Amygdala (tissue), 56 donors: ENCODE results near the gene ALS2.
"Not testable (repeated sequence)": the region's sequence is repeated elsewhere in the genome, so short reads cannot be mapped to it uniquely, and the experiment has no call there.

Source experiments
- DNase-seq, 56 donors: peaks; one replicate each; lab custom pipeline; 2025; lab: John Stamatoyannopoulos, UW

ALS2 gene

GRCh38 chr2:201780674-201781493, at the start of gene ALS2:
Gene ALS2, minus strand, starts transcription at chr2:201780933. Its CDS starts 12,048 bp downstream, at chr2:201768885.
- DNase-seq = peak; percentile 72 to 99 (median 90)

DNA sequence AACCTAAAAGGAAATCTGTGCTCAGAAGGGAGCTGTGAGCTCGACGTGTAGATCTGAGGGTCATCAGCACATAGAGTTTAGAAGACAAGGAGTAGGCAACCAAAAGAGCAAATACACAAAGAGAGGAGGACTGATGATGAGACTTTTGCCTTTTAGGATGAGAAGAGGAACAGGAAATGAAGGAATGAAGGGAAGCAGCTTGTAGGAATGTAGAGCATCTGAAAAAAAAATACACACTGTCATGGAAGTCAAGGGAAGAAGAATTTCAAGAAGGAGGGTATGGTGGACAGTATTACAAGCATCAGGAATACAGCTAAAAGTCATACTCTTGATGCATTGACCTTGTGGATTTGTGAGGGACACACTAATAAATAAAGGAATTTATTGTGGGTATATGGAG, 47.5 kb upstream of the ALS2 start:
- DNase-seq = no peak

DNA sequence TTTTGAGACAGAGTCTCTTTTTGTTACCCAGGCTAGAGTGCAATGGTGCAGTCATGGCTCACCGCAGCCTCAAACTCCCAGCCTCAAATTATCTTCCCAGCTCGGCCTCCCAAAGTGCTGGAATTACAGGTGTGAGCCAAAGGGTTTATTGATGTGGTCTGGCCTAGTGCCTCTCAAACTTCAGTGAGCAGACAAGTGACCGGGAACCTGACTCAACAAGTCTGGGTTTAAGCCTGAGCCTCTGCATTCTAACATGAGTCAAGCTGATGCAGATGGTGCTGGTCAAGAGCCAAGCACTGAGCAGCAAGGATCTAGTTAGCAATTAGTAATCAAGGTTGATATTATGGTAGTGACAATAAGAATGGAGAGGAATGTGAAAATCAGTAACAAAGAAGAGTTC, 46.9 kb upstream of the ALS2 start:
- DNase-seq = no peak

GRCh38 chr2:201824212-201824611, 43.5 kb upstream of the ALS2 start:
- DNase-seq = no peak

GRCh38 chr2:201821080-201821479, 40.3 kb upstream of the ALS2 start:
- DNase-seq = no peak

DNA sequence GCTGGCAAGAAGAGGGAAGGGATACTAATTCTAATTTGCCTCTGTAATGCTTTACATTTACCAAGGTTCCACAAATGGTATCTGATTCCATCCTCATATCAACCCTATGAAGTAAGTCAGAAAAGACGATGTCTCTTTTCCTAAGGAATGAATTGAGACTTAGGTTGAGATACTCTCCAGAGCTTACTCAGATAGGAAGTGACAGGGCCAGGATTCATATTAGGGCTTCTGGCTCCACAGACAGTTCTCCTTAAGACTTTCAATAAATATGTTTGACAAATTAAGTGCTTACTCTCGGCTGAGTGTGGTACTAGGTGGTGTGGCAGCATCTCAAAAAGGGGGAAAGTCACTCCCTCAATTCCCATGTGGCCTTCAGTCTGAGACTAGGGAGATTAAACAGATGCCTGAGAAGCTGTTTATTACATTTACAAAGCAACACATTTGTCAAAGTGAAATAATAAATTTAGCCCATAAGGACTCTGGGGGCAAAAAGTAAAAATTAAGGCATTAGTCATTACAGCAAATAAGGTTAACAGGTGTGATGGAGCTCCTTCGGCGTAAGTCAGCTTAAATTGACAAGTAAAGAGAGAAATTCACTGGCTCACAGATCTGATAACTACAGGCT, 39.8 kb upstream of the ALS2 start:
- no peak for DNase-seq

GRCh38 chr2:201816657-201817575, 36.2 kb upstream of the ALS2 start:
- no peak for DNase-seq

GRCh38 chr2:201813996-201814760, 33.4 kb upstream of the ALS2 start:
- DNase-seq = no peak

DNA sequence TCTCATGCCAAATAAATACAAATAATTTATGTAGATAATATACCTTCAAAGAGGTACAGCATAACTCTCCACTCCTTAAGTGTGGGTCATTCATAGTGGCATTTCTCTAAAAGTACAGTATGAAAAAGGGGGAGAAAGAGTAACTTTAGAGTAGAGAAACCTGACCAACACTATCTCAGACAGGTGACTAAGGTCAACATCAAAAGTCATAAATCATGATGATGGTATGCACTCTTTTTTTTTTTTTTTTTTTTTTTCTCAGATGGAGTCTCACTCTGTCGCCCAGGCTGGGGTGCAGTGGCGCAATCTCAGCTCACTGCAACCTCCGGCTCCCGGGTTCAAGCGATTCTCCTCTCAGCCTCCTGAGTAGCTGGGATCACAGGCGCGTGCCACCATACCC, 29.9 kb upstream of the ALS2 start:
- not testable (repeated sequence) for DNase-seq

DNA sequence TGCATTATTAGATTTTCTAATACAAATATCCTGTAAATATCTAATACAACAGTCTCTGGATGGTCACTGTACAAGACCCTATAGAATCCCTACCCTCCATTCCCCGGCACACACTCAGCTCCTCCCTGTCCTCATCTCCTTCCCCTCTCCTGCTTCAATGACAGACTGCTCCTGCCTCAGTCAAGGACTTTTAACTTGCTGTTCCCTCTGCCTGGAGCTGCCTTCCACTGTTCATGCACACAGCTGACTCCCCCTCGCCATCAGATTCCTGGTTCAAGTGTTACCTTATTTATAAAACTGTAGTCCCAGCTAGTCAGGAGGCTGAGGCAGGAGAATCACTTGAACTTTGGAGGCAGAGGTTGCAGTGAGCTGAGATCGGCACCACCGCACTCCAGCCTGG, 28.9 kb upstream of the ALS2 start:
- DNase-seq = no peak

GRCh38 chr2:201808027-201808426, 27.3 kb upstream of the ALS2 start:
- DNase-seq = no peak

GRCh38 chr2:201807452-201807999, 26.8 kb upstream of the ALS2 start:
- DNase-seq = no peak

- no peak for DNase-seq
Observed at GRCh38 chr2:201806442-201807170, 25.9 kb upstream of the ALS2 start, which contains the start of gene CDK15. Gene CDK15, plus strand, starts transcription at chr2:201806537. Its CDS starts 128 bp downstream, at chr2:201806665.

DNA sequence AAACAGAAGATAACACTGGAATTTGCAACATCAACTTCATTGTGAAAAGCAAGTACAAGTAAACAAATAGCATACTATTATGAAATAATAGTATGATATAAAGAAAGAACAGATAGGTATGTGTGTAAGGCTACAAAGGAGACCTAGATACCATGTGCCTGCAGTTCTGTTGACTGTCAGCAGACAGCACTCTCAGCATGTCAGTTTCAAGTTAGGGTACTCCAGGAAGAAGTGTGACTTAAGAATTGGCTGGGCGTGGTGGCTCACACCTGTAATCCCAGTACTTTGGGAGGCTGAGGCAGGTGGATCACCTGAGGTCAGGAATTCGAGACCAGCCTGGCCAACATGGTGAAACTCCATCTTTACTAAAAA, 18.2 kb upstream of the ALS2 start:
- DNase-seq = not testable (repeated sequence)

DNA sequence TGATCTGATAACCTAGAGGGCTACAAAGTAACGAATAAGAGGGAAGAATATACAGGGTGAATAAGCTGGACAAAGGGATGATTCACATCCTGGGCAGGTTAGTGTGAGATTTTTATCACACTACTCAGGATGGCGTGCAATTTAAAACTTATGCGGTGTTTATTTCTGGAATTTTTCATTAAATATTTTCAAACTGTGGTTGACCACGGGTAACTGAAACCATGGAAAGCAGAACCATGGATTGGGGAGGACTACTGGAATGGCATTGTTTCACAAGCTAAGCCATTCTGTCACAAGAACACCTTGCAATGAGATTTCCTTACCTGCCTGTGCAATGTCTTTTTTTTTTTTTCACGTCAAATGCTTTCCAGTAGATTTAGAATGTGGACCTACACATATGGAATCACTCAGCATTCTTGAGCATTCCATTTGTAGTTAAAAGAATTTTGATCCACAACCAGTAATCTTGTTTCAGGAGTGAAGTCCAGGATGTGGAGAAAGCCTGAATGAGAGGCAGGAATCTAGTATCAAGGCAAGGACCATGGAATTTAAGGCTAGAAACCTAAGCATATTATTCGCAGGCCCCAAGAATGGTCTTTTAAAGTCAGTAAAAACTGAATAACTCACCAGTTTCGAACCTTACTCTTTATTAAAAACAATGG, 17.6 kb upstream of the ALS2 start:
- DNase-seq = no peak

- no peak for DNase-seq
Observed at GRCh38 chr2:201797175-201797840, 16.6 kb upstream of the ALS2 start.

DNA sequence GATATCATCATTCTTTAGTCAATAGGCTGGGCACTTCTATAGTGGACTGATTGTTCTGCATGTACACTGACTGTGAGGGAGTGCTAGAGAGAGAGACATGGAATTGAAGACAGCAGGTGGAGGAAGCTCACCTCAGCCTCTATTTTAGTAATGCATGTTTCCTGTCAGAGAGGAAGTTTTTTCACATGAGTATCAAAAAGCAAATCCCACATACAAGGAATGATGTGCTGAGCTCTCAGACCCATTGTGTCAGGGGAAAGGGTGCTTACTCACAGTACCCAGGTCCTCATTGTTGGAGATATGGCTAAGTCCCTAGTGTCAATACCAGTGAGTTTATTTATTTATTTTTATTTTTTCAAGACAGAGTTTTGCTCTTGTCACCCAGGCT, 15.7 kb upstream of the ALS2 start:
- no peak for DNase-seq
